K562 (cell line): ENCODE measurements around the gene GGNBP2. TPM values are rescaled to one million over a fixed set of nuclear protein-coding genes. Genes with fewer than 3 reads are reported as not detected.
A peak's percentile ranks its signal among the peaks of the same experiment; 100 is the strongest.

ENCODE experiments used
- ETV5 ChIP-seq: sonication (generic); formaldehyde crosslinking; IDR thresholded peaks from 2 replicates; pipeline ENCODE4 v1.4.0; 2020; ENCODE audit warnings: low read depth, mild to moderate bottlenecking, missing genetic modification reagents
- FOXK1 ChIP-seq: sonication (generic); formaldehyde crosslinking; IDR thresholded peaks from 2 replicates; pipeline ENCODE4 v1.8.0; 2022; ENCODE audit warnings: missing genetic modification reagents, mild to moderate bottlenecking, borderline replicate concordance
- FOXP1 ChIP-seq: sonication (generic); formaldehyde crosslinking; IDR thresholded peaks from 2 replicates; pipeline ENCODE4 v1.8.0; 2022; ENCODE audit warnings: mild to moderate bottlenecking, missing genetic modification reagents
- KLF6 ChIP-seq: fragments of 250-450 bp; sonication (Bioruptor Pico); IDR thresholded peaks from 2 replicates; pipeline ENCODE4 v1.4.0; 2020; ENCODE audit warnings: mild to moderate bottlenecking, moderate library complexity, borderline replicate concordance
- PKNOX1 ChIP-seq: fragments of 450-650 bp; IDR thresholded peaks from 2 replicates; pipeline ENCODE4 v1.6.1; 2016
- POLR2G ChIP-seq: fragments of 200-400 bp; formaldehyde crosslinking; IDR thresholded peaks from 2 replicates; pipeline ENCODE4 v1.6.1; 2017; ENCODE audit warnings: low read depth, mild to moderate bottlenecking, antibody characterized with exemption, low read length, moderate library complexity
- RBFOX2 ChIP-seq: fragments of 200-400 bp; formaldehyde crosslinking; IDR thresholded peaks from 2 replicates; pipeline ENCODE4 v1.6.1; 2017; ENCODE audit warnings: low read depth, mild to moderate bottlenecking, low read length, moderate library complexity
- SP1 ChIP-seq: sonication (generic); formaldehyde crosslinking; IDR thresholded peaks from 2 replicates; pipeline ENCODE4 v1.8.1; 2022; ENCODE audit warnings: mild to moderate bottlenecking, missing genetic modification reagents
- TOE1 ChIP-seq, 2 experiments: fragments of 450-650 bp in 1 of 2; sonication (generic) in 1 of 2; formaldehyde crosslinking in 1 of 2; IDR thresholded peaks; 2 replicates each; pipeline versions ENCODE4 v1.7.1 to v1.8.0; 2016 to 2022; ENCODE audit warnings: borderline replicate concordance in 2 of 2, mild to moderate bottlenecking in 2 of 2, antibody characterized with exemption in 1 of 2, inconsistent platforms in 1 of 2, low read depth in 1 of 2, missing genetic modification reagents in 1 of 2, moderate library complexity in 1 of 2
- polyA plus RNA-seq, 8 experiments: library from polyadenylated mRNA; depleted of rRNA in 4 of 8; stranded (reverse) in 5 of 8; unstranded in 3 of 8; fragments of >200 nt; fragmentation: Nextera tagmentation in 2 of 8; fragmentation: Illumina TruSeq in 1 of 8; extraction: Ambion mirVana in 2 of 8; extraction: Trizol in 1 of 8; gene quantifications; 2 replicates each; pipeline versions ENCODE4 v1.2.1 to v1.2.3, GENCODE V29; 2011 to 2014; ENCODE audit warnings: inconsistent platforms in 1 of 8, missing spikeins in 1 of 8
- total RNA-seq, 7 experiments: library from RNA; depleted of rRNA in 6 of 7; stranded (reverse); fragments of >200 nt in 6 of 7; fragmentation: Illumina TruSeq in 2 of 7; extraction: Trizol in 2 of 7; gene quantifications; 2 replicates each; pipeline versions ENCODE4 v1.2.1 to v1.2.3, GENCODE V29; 2011 to 2021; ENCODE audit warnings: low replicate concordance in 1 of 7
- TF ChIP-seq, protein P1 (sequence below): fragments of 250-450 bp; sonication (Bioruptor Pico); IDR thresholded peaks from 2 replicates; pipeline ENCODE4 v1.4.0; 2020; ENCODE audit warnings: borderline replicate concordance
- TF ChIP-seq, protein P2 (sequence below): sonication (generic); formaldehyde crosslinking; IDR thresholded peaks from 2 replicates; pipeline ENCODE4 v1.8.1; 2023; ENCODE audit warnings: missing genetic modification reagents, mild to moderate bottlenecking, borderline replicate concordance
- TF ChIP-seq, protein P3 (sequence below): fragments of 450-650 bp; IDR thresholded peaks from 2 replicates; pipeline ENCODE4 v1.6.1; 2017; ENCODE audit warnings: antibody characterized with exemption, mild to moderate bottlenecking
- TF ChIP-seq, protein P4 (sequence below): fragments of 250-450 bp; sonication (Bioruptor Pico); IDR thresholded peaks from 2 replicates; pipeline ENCODE4 v1.9.0; 2021; ENCODE audit warnings: mild to moderate bottlenecking

The GGNBP2 gene
- total and polyA plus RNA-seq, 9 of the 15 experiments (the other 6 are each of a cell fraction or from before 2014, with no cell fraction given): 35.7 to 96.6 (median 64.1) TPM

GRCh38 chr17:36534840-36535668 is 9.7 kb upstream of the GGNBP2 start, which contains the start of the genes MYO19 and PIGW (continued):
- TF ChIP-seq, protein P1, sequence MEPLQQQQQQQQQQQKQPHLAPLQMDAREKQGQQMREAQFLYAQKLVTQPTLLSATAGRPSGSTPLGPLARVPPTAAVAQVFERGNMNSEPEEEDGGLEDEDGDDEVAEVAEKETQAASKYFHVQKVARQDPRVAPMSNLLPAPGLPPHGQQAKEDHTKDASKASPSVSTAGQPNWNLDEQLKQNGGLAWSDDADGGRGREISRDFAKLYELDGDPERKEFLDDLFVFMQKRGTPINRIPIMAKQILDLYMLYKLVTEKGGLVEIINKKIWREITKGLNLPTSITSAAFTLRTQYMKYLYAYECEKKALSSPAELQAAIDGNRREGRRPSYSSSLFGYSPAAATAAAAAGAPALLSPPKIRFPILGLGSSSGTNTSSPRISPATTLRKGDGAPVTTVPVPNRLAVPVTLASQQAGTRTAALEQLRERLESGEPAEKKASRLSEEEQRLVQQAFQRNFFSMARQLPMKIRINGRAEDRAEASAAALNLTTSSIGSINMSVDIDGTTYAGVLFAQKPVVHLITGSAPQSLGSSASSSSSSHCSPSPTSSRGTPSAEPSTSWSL (CRISPR knock-in tag): no peak
- TF ChIP-seq FOXP1 (CRISPR knock-in tag) (peak; percentile 24; the same call in 1 of the 2 replicates), KLF6 (CRISPR knock-in tag) (peak; percentile 63), SP1 (CRISPR knock-in tag) (peak; percentile 47), ETV5 (CRISPR knock-in tag) (peak; percentile 72), PKNOX1 (peak; percentile 29), RBFOX2 (peak; percentile 98), FOXK1 (CRISPR knock-in tag) (no peak), TOE1 (IDR thresholded peaks at IDR 0.05; ENCODE audit: borderline replicate concordance) (0 out of 2 replicates have a peak, but pooled peaks have one; percentile 12), TOE1 (CRISPR knock-in tag; IDR thresholded peaks at IDR 0.05; ENCODE audit: borderline replicate concordance, low read depth) (no peak), POLR2G (peak; percentile 95)
- TF ChIP-seq, protein P2, sequence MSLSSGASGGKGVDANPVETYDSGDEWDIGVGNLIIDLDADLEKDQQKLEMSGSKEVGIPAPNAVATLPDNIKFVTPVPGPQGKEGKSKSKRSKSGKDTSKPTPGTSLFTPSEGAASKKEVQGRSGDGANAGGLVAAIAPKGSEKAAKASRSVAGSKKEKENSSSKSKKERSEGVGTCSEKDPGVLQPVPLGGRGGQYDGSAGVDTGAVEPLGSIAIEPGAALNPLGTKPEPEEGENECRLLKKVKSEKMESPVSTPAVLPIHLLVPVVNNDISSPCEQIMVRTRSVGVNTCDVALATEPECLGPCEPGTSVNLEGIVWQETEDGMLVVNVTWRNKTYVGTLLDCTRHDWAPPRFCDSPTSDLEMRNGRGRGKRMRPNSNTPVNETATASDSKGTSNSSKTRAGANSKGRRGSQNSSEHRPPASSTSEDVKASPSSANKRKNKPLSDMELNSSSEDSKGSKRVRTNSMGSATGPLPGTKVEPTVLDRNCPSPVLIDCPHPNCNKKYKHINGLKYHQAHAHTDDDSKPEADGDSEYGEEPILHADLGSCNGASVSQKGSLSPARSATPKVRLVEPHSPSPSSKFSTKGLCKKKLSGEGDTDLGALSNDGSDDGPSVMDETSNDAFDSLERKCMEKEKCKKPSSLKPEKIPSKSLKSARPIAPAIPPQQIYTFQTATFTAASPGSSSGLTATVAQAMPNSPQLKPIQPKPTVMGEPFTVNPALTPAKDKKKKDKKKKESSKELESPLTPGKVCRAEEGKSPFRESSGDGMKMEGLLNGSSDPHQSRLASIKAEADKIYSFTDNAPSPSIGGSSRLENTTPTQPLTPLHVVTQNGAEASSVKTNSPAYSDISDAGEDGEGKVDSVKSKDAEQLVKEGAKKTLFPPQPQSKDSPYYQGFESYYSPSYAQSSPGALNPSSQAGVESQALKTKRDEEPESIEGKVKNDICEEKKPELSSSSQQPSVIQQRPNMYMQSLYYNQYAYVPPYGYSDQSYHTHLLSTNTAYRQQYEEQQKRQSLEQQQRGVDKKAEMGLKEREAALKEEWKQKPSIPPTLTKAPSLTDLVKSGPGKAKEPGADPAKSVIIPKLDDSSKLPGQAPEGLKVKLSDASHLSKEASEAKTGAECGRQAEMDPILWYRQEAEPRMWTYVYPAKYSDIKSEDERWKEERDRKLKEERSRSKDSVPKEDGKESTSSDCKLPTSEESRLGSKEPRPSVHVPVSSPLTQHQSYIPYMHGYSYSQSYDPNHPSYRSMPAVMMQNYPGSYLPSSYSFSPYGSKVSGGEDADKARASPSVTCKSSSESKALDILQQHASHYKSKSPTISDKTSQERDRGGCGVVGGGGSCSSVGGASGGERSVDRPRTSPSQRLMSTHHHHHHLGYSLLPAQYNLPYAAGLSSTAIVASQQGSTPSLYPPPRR: no peak
- TF ChIP-seq, protein P3, sequence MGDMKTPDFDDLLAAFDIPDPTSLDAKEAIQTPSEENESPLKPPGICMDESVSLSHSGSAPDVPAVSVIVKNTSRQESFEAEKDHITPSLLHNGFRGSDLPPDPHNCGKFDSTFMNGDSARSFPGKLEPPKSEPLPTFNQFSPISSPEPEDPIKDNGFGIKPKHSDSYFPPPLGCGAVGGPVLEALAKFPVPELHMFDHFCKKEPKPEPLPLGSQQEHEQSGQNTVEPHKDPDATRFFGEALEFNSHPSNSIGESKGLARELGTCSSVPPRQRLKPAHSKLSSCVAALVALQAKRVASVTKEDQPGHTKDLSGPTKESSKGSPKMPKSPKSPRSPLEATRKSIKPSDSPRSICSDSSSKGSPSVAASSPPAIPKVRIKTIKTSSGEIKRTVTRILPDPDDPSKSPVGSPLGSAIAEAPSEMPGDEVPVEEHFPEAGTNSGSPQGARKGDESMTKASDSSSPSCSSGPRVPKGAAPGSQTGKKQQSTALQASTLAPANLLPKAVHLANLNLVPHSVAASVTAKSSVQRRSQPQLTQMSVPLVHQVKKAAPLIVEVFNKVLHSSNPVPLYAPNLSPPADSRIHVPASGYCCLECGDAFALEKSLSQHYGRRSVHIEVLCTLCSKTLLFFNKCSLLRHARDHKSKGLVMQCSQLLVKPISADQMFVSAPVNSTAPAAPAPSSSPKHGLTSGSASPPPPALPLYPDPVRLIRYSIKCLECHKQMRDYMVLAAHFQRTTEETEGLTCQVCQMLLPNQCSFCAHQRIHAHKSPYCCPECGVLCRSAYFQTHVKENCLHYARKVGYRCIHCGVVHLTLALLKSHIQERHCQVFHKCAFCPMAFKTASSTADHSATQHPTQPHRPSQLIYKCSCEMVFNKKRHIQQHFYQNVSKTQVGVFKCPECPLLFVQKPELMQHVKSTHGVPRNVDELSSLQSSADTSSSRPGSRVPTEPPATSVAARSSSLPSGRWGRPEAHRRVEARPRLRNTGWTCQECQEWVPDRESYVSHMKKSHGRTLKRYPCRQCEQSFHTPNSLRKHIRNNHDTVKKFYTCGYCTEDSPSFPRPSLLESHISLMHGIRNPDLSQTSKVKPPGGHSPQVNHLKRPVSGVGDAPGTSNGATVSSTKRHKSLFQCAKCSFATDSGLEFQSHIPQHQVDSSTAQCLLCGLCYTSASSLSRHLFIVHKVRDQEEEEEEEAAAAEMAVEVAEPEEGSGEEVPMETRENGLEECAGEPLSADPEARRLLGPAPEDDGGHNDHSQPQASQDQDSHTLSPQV: peak; percentile 62
- TF ChIP-seq, protein P4, sequence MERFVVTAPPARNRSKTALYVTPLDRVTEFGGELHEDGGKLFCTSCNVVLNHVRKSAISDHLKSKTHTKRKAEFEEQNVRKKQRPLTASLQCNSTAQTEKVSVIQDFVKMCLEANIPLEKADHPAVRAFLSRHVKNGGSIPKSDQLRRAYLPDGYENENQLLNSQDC (CRISPR knock-in tag): no peak
